K562 (cell line): ENCODE measurements around the gene DNAAF3. TPM values are rescaled to one million over a fixed set of nuclear protein-coding genes. Genes with fewer than 3 reads are reported as not detected.
A peak's percentile ranks its signal among the peaks of the same experiment; 100 is the strongest.

Experiments used
- BRD4 ChIP-seq: fragments of 200-600 bp; sonication (generic); IDR thresholded peaks from 2 replicates; pipeline ENCODE4 v1.6.1; 2017; ENCODE audit warnings: inconsistent platforms
- CREBBP ChIP-seq: IDR thresholded peaks from one replicate; pipeline ENCODE4 v1.6.1; 2012; ENCODE audit warnings: low read depth, mild to moderate bottlenecking, control low read depth, inconsistent platforms, low read length
- FOXJ3 ChIP-seq: sonication (generic); formaldehyde crosslinking; IDR thresholded peaks from 2 replicates; pipeline ENCODE4 v1.4.0; 2020; ENCODE audit warnings: mild to moderate bottlenecking, missing genetic modification reagents
- HDGF ChIP-seq: fragments of 450-650 bp; IDR thresholded peaks from 2 replicates; pipeline ENCODE4 v1.6.1; 2016
- NFIC ChIP-seq: fragments of 450-650 bp; IDR thresholded peaks from 2 replicates; pipeline ENCODE4 v1.6.1; 2017; ENCODE audit warnings: mild to moderate bottlenecking, inconsistent platforms
- RB1 ChIP-seq: fragments of 450-650 bp; IDR thresholded peaks from 2 replicates; pipeline ENCODE4 v1.6.1; 2017; ENCODE audit warnings: low read depth, mild to moderate bottlenecking
- RBBP5 ChIP-seq: fragments of 200-600 bp; sonication (generic); IDR thresholded peaks from 2 replicates; pipeline ENCODE4 v1.6.1; 2012; ENCODE audit warnings: borderline replicate concordance, mild to moderate bottlenecking, low read length, control low read depth, inconsistent platforms; ENCODE audit not compliant: insufficient read depth, poor library complexity, severe bottlenecking
- RBM34 ChIP-seq: fragments of 200-400 bp; formaldehyde crosslinking; IDR thresholded peaks from 2 replicates; pipeline ENCODE4 v1.6.1; 2018; ENCODE audit warnings: low read length, borderline replicate concordance; ENCODE audit not compliant: insufficient read depth
- SETDB1 ChIP-seq: IDR thresholded peaks from one replicate; pipeline ENCODE4 v1.6.1; 2012; ENCODE audit warnings: low read length, control low read depth, inconsistent platforms
- SPI1 ChIP-seq: IDR thresholded peaks from 2 replicates; pipeline ENCODE4 v1.6.1; 2011; ENCODE audit warnings: low read depth, low read length, control low read depth, borderline replicate concordance
- SUPT5H ChIP-seq: fragments of 450-650 bp; IDR thresholded peaks from 2 replicates; pipeline ENCODE4 v1.6.1; 2016
- ZNF165 ChIP-seq: fragments of 250-450 bp; sonication (Bioruptor Pico); IDR thresholded peaks from 2 replicates; pipeline ENCODE4 v1.4.0; 2020; ENCODE audit warnings: borderline replicate concordance
- ZNF764 ChIP-seq: fragments of 250-450 bp; sonication (Bioruptor Pico); IDR thresholded peaks from 2 replicates; pipeline ENCODE4 v1.4.0; 2020; ENCODE audit warnings: low read depth, mild to moderate bottlenecking, moderate library complexity
- polyA plus RNA-seq, 8 experiments: library from polyadenylated mRNA; depleted of rRNA in 4 of 8; stranded (reverse) in 5 of 8; unstranded in 3 of 8; fragments of >200 nt; fragmentation: Nextera tagmentation in 2 of 8; fragmentation: Illumina TruSeq in 1 of 8; extraction: Ambion mirVana in 2 of 8; extraction: Trizol in 1 of 8; gene quantifications; 2 replicates each; pipeline versions ENCODE4 v1.2.1 to v1.2.3, GENCODE V29; 2011 to 2014; ENCODE audit warnings: inconsistent platforms in 1 of 8, missing spikeins in 1 of 8
- total RNA-seq, 7 experiments: library from RNA; depleted of rRNA in 6 of 7; stranded (reverse); fragments of >200 nt in 6 of 7; fragmentation: Illumina TruSeq in 2 of 7; extraction: Trizol in 2 of 7; gene quantifications; 2 replicates each; pipeline versions ENCODE4 v1.2.1 to v1.2.3, GENCODE V29; 2011 to 2021; ENCODE audit warnings: low replicate concordance in 1 of 7
- TF ChIP-seq, protein P1 (sequence below): fragments of 450-650 bp; formaldehyde crosslinking; IDR thresholded peaks from 2 replicates; pipeline ENCODE4 v1.4.0; 2020; ENCODE audit warnings: mild to moderate bottlenecking, mixed read lengths
- TF ChIP-seq, protein P2 (sequence below): fragments of 450-650 bp; IDR thresholded peaks from 2 replicates; pipeline ENCODE4 v1.6.1; 2016; ENCODE audit warnings: borderline replicate concordance
- TF ChIP-seq, protein P3 (sequence below), 2 experiments: IDR thresholded peaks; 2 replicates each; pipeline ENCODE4 v1.6.1; 2012; ENCODE audit warnings: improper control_type of control experiment in 2 of 2, low read depth in 2 of 2, low read length in 2 of 2, borderline replicate concordance in 1 of 2
- TF ChIP-seq, protein P4 (sequence below): sonication (generic); formaldehyde crosslinking; IDR thresholded peaks from 2 replicates; pipeline ENCODE4 v1.8.1; 2023; ENCODE audit warnings: mild to moderate bottlenecking, missing genetic modification reagents
- TF ChIP-seq, protein P5 (sequence below): sonication (generic); formaldehyde crosslinking; IDR thresholded peaks from 2 replicates; pipeline ENCODE4 v1.8.0; 2022; ENCODE audit warnings: mild to moderate bottlenecking, missing genetic modification reagents

Gene DNAAF3
- total and polyA plus RNA-seq, 9 of the 15 experiments (the other 6 are each of a cell fraction or from before 2014, with no cell fraction given) = 21.6 to 61.5 (median 43.0) TPM

DNA sequence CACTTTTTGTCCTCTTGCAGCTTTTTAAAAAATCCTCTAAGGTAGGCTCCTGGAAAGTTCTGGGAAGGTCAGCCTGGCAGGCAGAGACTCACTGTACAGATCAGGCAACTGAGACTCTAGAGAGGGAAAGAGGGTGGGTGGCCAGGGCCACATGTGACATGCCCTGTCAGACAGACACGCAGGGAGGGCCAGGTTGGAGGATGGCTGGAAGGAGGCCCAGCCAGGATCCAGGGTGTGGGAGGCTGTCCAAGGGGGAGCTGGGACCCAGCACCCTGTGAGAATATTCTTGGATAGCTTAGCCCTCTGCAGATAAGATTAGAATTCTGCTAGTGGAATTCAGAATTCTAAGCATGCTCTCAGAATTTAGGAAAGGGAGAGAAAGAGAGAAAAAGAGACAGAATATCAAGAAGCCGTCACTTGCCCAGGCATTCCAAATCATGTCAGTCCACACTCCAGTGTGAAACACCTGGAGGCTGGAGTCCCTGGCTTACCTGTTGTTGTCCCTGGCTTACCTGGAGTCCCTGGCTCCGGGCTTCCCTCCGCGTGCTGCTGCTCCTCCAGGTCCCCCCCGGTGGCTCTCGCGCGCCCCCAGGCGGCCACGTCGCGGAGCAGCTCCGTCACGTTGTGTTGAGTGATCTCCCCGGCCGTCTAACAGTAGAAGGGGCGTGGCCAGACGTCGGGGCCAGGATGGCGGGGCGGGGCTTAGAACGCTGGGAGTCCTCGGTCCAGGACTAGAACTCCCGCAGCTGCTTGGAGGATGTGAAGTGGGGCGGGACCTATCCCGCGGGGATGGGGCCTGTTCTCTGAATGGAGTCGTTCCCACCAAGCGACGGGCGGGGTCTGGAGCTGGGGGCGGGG is 6.1 kb downstream of the DNAAF3 start (continued):
- TF ChIP-seq, protein P1, sequence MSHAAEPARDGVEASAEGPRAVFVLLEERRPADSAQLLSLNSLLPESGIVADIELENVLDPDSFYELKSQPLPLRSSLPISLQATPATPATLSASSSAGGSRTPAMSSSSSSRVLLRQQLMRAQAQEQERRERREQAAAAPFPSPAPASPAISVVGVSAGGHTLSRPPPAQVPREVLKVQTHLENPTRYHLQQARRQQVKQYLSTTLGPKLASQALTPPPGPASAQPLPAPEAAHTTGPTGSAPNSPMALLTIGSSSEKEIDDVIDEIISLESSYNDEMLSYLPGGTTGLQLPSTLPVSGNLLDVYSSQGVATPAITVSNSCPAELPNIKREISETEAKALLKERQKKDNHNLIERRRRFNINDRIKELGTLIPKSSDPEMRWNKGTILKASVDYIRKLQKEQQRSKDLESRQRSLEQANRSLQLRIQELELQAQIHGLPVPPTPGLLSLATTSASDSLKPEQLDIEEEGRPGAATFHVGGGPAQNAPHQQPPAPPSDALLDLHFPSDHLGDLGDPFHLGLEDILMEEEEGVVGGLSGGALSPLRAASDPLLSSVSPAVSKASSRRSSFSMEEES (CRISPR knock-in tag) = no peak
- peak; percentile 82; the same call in 1 of the 2 replicates for TF ChIP-seq RB1
- TF ChIP-seq NFIC = peak; percentile 90
- TF ChIP-seq, protein P2, sequence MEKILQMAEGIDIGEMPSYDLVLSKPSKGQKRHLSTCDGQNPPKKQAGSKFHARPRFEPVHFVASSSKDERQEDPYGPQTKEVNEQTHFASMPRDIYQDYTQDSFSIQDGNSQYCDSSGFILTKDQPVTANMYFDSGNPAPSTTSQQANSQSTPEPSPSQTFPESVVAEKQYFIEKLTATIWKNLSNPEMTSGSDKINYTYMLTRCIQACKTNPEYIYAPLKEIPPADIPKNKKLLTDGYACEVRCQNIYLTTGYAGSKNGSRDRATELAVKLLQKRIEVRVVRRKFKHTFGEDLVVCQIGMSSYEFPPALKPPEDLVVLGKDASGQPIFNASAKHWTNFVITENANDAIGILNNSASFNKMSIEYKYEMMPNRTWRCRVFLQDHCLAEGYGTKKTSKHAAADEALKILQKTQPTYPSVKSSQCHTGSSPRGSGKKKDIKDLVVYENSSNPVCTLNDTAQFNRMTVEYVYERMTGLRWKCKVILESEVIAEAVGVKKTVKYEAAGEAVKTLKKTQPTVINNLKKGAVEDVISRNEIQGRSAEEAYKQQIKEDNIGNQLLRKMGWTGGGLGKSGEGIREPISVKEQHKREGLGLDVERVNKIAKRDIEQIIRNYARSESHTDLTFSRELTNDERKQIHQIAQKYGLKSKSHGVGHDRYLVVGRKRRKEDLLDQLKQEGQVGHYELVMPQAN = no peak; the same call in 1 of the 2 replicates
- TF ChIP-seq ZNF165 (CRISPR knock-in tag) = no peak
- TF ChIP-seq SUPT5H = no peak
- TF ChIP-seq, protein P3, sequence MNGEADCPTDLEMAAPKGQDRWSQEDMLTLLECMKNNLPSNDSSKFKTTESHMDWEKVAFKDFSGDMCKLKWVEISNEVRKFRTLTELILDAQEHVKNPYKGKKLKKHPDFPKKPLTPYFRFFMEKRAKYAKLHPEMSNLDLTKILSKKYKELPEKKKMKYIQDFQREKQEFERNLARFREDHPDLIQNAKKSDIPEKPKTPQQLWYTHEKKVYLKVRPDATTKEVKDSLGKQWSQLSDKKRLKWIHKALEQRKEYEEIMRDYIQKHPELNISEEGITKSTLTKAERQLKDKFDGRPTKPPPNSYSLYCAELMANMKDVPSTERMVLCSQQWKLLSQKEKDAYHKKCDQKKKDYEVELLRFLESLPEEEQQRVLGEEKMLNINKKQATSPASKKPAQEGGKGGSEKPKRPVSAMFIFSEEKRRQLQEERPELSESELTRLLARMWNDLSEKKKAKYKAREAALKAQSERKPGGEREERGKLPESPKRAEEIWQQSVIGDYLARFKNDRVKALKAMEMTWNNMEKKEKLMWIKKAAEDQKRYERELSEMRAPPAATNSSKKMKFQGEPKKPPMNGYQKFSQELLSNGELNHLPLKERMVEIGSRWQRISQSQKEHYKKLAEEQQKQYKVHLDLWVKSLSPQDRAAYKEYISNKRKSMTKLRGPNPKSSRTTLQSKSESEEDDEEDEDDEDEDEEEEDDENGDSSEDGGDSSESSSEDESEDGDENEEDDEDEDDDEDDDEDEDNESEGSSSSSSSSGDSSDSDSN (IDR thresholded peaks at IDR 0.05; ENCODE audit: borderline replicate concordance in 1 of 2, low read depth in 2 of 2, low read length in 2 of 2) = peak in 1 of 2 experiments; percentile 60; a peak in 1 of 4 replicates
- TF ChIP-seq FOXJ3 (CRISPR knock-in tag) = no peak
- no peak for TF ChIP-seq BRD4
- no peak for TF ChIP-seq ZNF764
- TF ChIP-seq CREBBP = no peak
- TF ChIP-seq RBM34 = no peak
- TF ChIP-seq SPI1 = no peak
- TF ChIP-seq HDGF = no peak
- no peak for TF ChIP-seq SETDB1
- TF ChIP-seq, protein P4, sequence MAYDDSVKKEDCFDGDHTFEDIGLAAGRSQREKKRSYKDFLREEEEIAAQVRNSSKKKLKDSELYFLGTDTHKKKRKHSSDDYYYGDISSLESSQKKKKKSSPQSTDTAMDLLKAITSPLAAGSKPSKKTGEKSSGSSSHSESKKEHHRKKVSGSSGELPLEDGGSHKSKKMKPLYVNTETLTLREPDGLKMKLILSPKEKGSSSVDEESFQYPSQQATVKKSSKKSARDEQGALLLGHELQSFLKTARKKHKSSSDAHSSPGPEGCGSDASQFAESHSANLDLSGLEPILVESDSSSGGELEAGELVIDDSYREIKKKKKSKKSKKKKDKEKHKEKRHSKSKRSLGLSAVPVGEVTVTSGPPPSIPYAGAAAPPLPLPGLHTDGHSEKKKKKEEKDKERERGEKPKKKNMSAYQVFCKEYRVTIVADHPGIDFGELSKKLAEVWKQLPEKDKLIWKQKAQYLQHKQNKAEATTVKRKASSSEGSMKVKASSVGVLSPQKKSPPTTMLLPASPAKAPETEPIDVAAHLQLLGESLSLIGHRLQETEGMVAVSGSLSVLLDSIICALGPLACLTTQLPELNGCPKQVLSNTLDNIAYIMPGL (CRISPR knock-in tag) = peak; percentile 71; the same call in 1 of the 2 replicates
- TF ChIP-seq, protein P5, sequence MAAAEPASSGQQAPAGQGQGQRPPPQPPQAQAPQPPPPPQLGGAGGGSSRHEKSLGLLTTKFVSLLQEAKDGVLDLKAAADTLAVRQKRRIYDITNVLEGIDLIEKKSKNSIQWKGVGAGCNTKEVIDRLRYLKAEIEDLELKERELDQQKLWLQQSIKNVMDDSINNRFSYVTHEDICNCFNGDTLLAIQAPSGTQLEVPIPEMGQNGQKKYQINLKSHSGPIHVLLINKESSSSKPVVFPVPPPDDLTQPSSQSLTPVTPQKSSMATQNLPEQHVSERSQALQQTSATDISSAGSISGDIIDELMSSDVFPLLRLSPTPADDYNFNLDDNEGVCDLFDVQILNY (CRISPR knock-in tag) = no peak
- TF ChIP-seq RBBP5 = no peak
- TF ChIP-seq, all 486 proteins: peak for 110
